Keratinocyte (primary cell): Measurements from ENCODE around the gene UPF1. TPM values are rescaled to one million over a fixed set of nuclear protein-coding genes. Genes with fewer than 3 reads are reported as not detected.

ENCODE experiments used
- DNase-seq: peaks from one replicate; pipeline ENCODE4 v3.0.0-alpha.2; 2011; ENCODE audit warnings: low read depth, missing footprints, low spot score
- FAIRE-seq: peaks from 2 replicates; lab custom pipeline; 2011; peaks lifted over from hg19 to GRCh38; lab: Jason Lieb, UNC
- H2AFZ ChIP-seq: 2 replicates; pipeline ENCODE4 v1.6.0; 2012; ENCODE audit warnings: low read length, control low read depth, inconsistent platforms; ENCODE audit not compliant: control insufficient read depth
- H3K27ac ChIP-seq: 2 replicates; pipeline ENCODE4 v1.5.1; 2011; ENCODE audit warnings: low read length; ENCODE audit not compliant: control insufficient read depth, insufficient read depth
- H3K27me3 ChIP-seq: 3 replicates; pipeline ENCODE4 v1.6.0; 2011; ENCODE audit warnings: low read length; ENCODE audit not compliant: control insufficient read depth, insufficient read depth; ENCODE audit errors: extremely low read depth
- H3K36me3 ChIP-seq, 2 experiments: 2 replicates in 1 of 2; 3 replicates in 1 of 2; pipeline ENCODE4 v1.5.1; 2011; ENCODE audit warnings: low read length in 2 of 2, mild to moderate bottlenecking in 1 of 2; ENCODE audit not compliant: control insufficient read depth in 2 of 2, insufficient read depth in 2 of 2; ENCODE audit errors: extremely low read depth in 1 of 2
- H3K4me1 ChIP-seq: 3 replicates; pipeline ENCODE4 v1.5.1; 2011; ENCODE audit warnings: low read length; ENCODE audit not compliant: control insufficient read depth, insufficient read depth; ENCODE audit errors: extremely low read depth
- H3K4me2 ChIP-seq: 3 replicates; pipeline ENCODE4 v1.6.0; 2011; ENCODE audit warnings: low read depth, low read length; ENCODE audit not compliant: control insufficient read depth, insufficient read depth; ENCODE audit errors: extremely low read depth
- H3K4me3 ChIP-seq, 3 experiments: fragments of 200-600 bp in 1 of 3; sonication (generic) in 1 of 3; 2 replicates in 2 of 3; 3 replicates in 1 of 3; pipeline ENCODE4 v1.5.1; 2011 to 2016; ENCODE audit warnings: low read length in 3 of 3, mild to moderate bottlenecking in 3 of 3, control low read depth in 2 of 3, inconsistent platforms in 1 of 3, low read depth in 1 of 3, mixed read lengths in 1 of 3, mixed run types in 1 of 3, moderate library complexity in 1 of 3; ENCODE audit not compliant: control insufficient read depth in 2 of 3, insufficient read depth in 2 of 3; ENCODE audit errors: extremely low read depth in 1 of 3
- H3K79me2 ChIP-seq: 2 replicates; pipeline ENCODE4 v1.6.0; 2012; ENCODE audit warnings: low read length; ENCODE audit not compliant: control insufficient read depth, insufficient read depth
- H3K9ac ChIP-seq: 3 replicates; pipeline ENCODE4 v1.6.0; 2011; ENCODE audit warnings: low read length; ENCODE audit not compliant: control insufficient read depth, insufficient read depth; ENCODE audit errors: extremely low read depth
- H3K9me1 ChIP-seq: 3 replicates; pipeline ENCODE4 v1.6.0; 2011; ENCODE audit warnings: low read length; ENCODE audit not compliant: control insufficient read depth, insufficient read depth; ENCODE audit errors: extremely low read depth
- H3K9me3 ChIP-seq: 2 replicates; pipeline ENCODE4 v1.5.1; 2012; ENCODE audit warnings: low read depth, low read length; ENCODE audit not compliant: control insufficient read depth
- H4K20me1 ChIP-seq: 3 replicates; pipeline ENCODE4 v1.6.0; 2011; ENCODE audit warnings: low read length; ENCODE audit not compliant: control insufficient read depth, insufficient read depth; ENCODE audit errors: extremely low read depth
- EZH2 ChIP-seq: IDR thresholded peaks from one replicate; pipeline ENCODE4 v1.6.1; 2012; ENCODE audit warnings: inconsistent platforms, mild to moderate bottlenecking, low read length, moderate library complexity
- dilution Hi-C: fragments of 300-500 bp; cut with MboI; formaldehyde crosslinking; loops from one replicate; pipeline ENCODE4 v1.7.0; 2020; ENCODE audit warnings: low sequenced_read_pairs; ENCODE audit not compliant: extremely low pct_ligation_motif_present
- polyA plus RNA-seq, 5 experiments: library from polyadenylated mRNA; depleted of rRNA in 3 of 5; stranded (reverse) in 3 of 5; stranded (forward) in 1 of 5; unstranded in 1 of 5; fragments of >200 nt; gene quantifications; 1 replicate in 1 of 5; 2 replicates in 3 of 5; 3 replicates in 1 of 5; pipeline versions ENCODE4 v1.2.1 to v1.2.3, GENCODE V29; 2011 to 2012; ENCODE audit warnings: missing spikeins in 2 of 5, low read depth in 1 of 5, low replicate concordance in 1 of 5
- TF ChIP-seq, protein P1 (sequence below), 3 experiments: IDR thresholded peaks in 1 of 3; conservative IDR thresholded peaks in 1 of 3; optimal IDR thresholded peaks in 1 of 3; 2 replicates in 2 of 3; 3 replicates in 1 of 3; pipeline versions ENCODE3 to v1.5.1; 2011; ENCODE audit warnings: low read length in 3 of 3, mild to moderate bottlenecking in 3 of 3, moderate library complexity in 2 of 3, control low read depth in 1 of 3, inconsistent platforms in 1 of 3; ENCODE audit not compliant: insufficient read depth in 2 of 3; ENCODE audit errors: extremely low read depth in 1 of 3

The UPF1 gene
- polyA plus RNA-seq, 1 donor (not counting 4 experiments of a cell fraction or from before 2014, with no cell fraction given) = 33.7 TPM

DNA sequence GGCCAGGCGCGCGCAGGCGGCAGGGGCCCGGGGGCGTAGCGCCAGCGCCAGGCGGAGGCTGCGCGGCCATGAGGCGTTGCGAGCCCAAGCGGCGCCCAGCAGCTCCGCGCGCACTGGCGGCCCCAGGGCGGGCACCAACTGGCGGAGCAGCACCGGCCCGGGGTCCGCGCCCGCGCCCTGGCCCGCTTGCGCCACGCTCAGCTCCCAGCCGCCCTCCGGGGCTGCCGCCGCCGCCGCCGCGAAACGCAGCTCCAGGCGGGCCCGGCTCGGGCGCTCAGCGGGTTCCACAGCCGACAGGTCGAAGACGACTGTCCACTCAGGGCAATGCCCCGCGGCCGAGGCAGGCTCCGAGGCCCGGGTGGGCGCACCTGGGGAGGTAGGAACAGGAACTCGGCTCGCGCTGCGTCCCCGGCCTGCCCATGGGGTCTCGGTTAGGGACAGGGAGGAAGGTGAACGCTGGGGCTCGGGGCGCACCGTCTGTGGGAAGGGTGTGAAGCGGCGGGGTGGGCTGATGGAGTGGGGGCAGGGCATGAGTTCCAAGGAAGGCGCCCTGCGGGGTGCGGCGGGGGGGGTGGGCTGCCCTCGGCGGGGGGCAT lies 37.4 kb downstream of the UPF1 start:
- dilution Hi-C loops = no loop called here
- Histone ChIP-seq H3K9me1 (no peaks in the 10 kb centered on the region), H3K36me3 (peaks cover 21 to 23% of the 10 kb centered on the region in 2 experiments), H4K20me1 (no peaks in the 10 kb centered on the region), H3K27ac (no peak overlapping the region), H3K79me2 (no peaks in the 10 kb centered on the region), H3K4me3 (no peak overlapping the region), H3K4me2 (no peak overlapping the region), H3K9ac (no peak overlapping the region), H3K4me1 (no peaks in the 10 kb centered on the region), H2AFZ (no peak overlapping the region), H3K27me3 (peaks cover 6% of the 10 kb centered on the region), H3K9me3 (no peaks in the 10 kb centered on the region)
- TF ChIP-seq, protein P1, sequence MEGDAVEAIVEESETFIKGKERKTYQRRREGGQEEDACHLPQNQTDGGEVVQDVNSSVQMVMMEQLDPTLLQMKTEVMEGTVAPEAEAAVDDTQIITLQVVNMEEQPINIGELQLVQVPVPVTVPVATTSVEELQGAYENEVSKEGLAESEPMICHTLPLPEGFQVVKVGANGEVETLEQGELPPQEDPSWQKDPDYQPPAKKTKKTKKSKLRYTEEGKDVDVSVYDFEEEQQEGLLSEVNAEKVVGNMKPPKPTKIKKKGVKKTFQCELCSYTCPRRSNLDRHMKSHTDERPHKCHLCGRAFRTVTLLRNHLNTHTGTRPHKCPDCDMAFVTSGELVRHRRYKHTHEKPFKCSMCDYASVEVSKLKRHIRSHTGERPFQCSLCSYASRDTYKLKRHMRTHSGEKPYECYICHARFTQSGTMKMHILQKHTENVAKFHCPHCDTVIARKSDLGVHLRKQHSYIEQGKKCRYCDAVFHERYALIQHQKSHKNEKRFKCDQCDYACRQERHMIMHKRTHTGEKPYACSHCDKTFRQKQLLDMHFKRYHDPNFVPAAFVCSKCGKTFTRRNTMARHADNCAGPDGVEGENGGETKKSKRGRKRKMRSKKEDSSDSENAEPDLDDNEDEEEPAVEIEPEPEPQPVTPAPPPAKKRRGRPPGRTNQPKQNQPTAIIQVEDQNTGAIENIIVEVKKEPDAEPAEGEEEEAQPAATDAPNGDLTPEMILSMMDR (optimal IDR thresholded peaks at IDR 0.05 in 1 of 3, IDR thresholded peaks at IDR 0.05 in 1 of 3, conservative IDR thresholded peaks at IDR 0.05 in 1 of 3; ENCODE audit: extremely low read depth in 1 of 3, insufficient read depth in 2 of 3, low read length in 3 of 3) = no peak
- no peak for TF ChIP-seq EZH2
- DNase-seq (no peak), FAIRE-seq (no peak)

DNA sequence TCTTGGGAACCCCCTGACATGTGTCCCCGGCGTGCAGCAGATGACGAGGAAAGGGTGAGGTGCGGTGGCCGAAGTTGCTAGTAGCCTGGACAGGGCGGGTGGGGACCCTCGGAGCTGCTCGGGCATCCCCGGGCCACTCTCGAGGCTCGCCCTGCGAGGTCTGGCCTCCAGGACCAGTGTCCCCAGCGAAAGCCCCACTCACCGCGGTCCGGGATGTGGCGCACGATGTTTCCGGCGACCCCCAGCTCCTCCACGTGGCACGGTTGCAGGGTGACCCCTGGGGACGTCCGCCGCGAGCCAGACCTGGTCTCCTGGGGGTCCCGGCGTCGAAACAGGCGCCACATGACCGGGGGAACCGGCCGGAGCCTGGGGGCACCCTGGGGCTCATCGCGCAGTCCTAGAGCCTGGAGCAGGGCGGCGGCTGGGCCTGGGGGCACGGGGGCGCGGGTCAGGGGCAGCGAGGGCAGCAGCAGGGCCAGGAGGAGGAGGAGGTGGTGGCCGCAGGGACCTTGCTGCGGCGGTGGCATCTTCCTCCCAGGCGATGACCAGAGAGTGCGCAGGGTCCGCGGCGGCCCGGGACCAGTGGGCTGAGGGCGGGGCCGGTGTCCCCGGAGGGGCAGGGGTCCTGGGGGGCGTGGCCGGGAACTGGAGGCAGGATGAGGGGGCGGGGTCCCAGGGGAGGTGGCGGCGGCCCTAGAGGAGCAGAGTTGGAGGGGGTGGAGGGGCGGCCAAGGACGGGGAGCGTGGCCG lies 38.2 kb downstream of the UPF1 start:
- Histone ChIP-seq H2AFZ (no peak overlapping the region), H3K27ac (no peak overlapping the region), H3K9me3 (no peaks in the 10 kb centered on the region), H3K36me3 (peaks cover 19 to 20% of the 10 kb centered on the region in 2 experiments), H3K4me1 (no peaks in the 10 kb centered on the region), H3K4me3 (no peak overlapping the region), H3K4me2 (no peak overlapping the region), H3K9ac (no peak overlapping the region), H3K79me2 (no peaks in the 10 kb centered on the region), H3K27me3 (peaks cover 6% of the 10 kb centered on the region), H4K20me1 (no peaks in the 10 kb centered on the region), H3K9me1 (no peaks in the 10 kb centered on the region)
- TF ChIP-seq, protein P1 (optimal IDR thresholded peaks at IDR 0.05 in 1 of 3, IDR thresholded peaks at IDR 0.05 in 1 of 3, conservative IDR thresholded peaks at IDR 0.05 in 1 of 3; ENCODE audit: extremely low read depth in 1 of 3, insufficient read depth in 2 of 3, low read length in 3 of 3) = no peak
- no peak for TF ChIP-seq EZH2
- FAIRE-seq = no peak
- no peak for DNase-seq
- dilution Hi-C loops = no loop called here
